ENCODE data around the gene ADSS1.

The ADSS1 gene

GRCh38 chr14:104693482-104694431 is 30.3 kb upstream of the ADSS1 start:
- TF ChIP-seq CTCF (IDR thresholded peaks at IDR 0.05; ENCODE audit: low read depth, low read length, missing control alignments) = no peak
- no peak for DNase-seq (ENCODE audit: low read depth)
- H3K4me3 ChIP-seq (ENCODE audit: low read depth, low read length) = no peak overlapping the region

GRCh38 chr14:104694475-104694950 is 29.5 kb upstream of the ADSS1 start:
- no peak for DNase-seq (ENCODE audit: low read depth)
- no peak overlapping the region for H3K4me3 ChIP-seq (ENCODE audit: low read depth, low read length)
- TF ChIP-seq CTCF (IDR thresholded peaks at IDR 0.05; ENCODE audit: low read depth, low read length, missing control alignments) = no peak

GRCh38 chr14:104694991-104695659 is 28.9 kb upstream of the ADSS1 start:
- DNase-seq (ENCODE audit: low read depth) = no peak
- no peak overlapping the region for H3K4me3 ChIP-seq (ENCODE audit: low read depth, low read length)
- TF ChIP-seq CTCF (IDR thresholded peaks at IDR 0.05; ENCODE audit: low read depth, low read length, missing control alignments) = no peak

- no peak for TF ChIP-seq CTCF (IDR thresholded peaks at IDR 0.05; ENCODE audit: low read depth, low read length, missing control alignments)
- no peak overlapping the region for H3K4me3 ChIP-seq (ENCODE audit: low read depth, low read length)
- DNase-seq (ENCODE audit: low read depth) = no peak
These were observed 28.4 kb upstream of the ADSS1 start for GRCh38 chr14:104695660-104696000.

- TF ChIP-seq CTCF (IDR thresholded peaks at IDR 0.05; ENCODE audit: low read depth, low read length, missing control alignments) = no peak
- DNase-seq (ENCODE audit: low read depth) = no peak
- H3K4me3 ChIP-seq (ENCODE audit: low read depth, low read length) = no peak overlapping the region
These were observed 27.2 kb upstream of the ADSS1 start for GRCh38 chr14:104696671-104697316.

GRCh38 chr14:104697317-104697703 is 26.7 kb upstream of the ADSS1 start:
- TF ChIP-seq CTCF (IDR thresholded peaks at IDR 0.05; ENCODE audit: low read depth, low read length, missing control alignments) = no peak
- H3K4me3 ChIP-seq (ENCODE audit: low read depth, low read length) = no peak overlapping the region
- no peak for DNase-seq (ENCODE audit: low read depth)

Measured in GM12864 (cell line).